GM12864 (cell line): ENCODE results near the gene OR6P1.

Experiments used
- DNase-seq: peaks from one replicate; pipeline ENCODE4 v3.0.0-alpha.2; 2011; ENCODE audit warnings: low read depth
- H3K4me3 ChIP-seq: 2 replicates; pipeline ENCODE4 v1.5.1; 2011; ENCODE audit warnings: mild to moderate bottlenecking, low read depth, low read length, control low read depth
- CTCF ChIP-seq: IDR thresholded peaks from 2 replicates; pipeline ENCODE4 v1.5.1; 2011; ENCODE audit warnings: low read depth, mild to moderate bottlenecking, moderate library complexity, low read length, control low read depth, inconsistent platforms; ENCODE audit errors: missing control alignments

Gene OR6P1

DNA sequence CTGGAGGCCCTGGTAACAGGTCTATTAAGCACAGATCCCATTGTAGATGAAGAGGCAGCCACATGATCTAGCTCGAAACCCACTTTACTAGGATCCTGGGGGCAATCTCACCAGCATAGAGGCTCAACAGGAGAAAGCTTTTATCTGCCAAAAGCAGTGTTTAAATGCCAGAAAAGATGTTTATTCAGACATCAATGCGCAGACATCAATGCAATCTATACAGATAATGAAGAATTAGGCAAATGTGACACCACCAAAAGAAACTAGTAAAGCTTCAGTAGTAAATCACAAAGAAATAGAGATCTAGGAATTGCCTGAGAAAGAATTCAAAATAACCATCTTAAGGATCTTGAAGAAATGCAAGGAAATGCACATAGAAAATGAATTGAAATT is 48.7 kb downstream of the OR6P1 start:
- TF ChIP-seq CTCF, result no peak
- no peak overlapping the region for H3K4me3 ChIP-seq
- no peak for DNase-seq

DNA sequence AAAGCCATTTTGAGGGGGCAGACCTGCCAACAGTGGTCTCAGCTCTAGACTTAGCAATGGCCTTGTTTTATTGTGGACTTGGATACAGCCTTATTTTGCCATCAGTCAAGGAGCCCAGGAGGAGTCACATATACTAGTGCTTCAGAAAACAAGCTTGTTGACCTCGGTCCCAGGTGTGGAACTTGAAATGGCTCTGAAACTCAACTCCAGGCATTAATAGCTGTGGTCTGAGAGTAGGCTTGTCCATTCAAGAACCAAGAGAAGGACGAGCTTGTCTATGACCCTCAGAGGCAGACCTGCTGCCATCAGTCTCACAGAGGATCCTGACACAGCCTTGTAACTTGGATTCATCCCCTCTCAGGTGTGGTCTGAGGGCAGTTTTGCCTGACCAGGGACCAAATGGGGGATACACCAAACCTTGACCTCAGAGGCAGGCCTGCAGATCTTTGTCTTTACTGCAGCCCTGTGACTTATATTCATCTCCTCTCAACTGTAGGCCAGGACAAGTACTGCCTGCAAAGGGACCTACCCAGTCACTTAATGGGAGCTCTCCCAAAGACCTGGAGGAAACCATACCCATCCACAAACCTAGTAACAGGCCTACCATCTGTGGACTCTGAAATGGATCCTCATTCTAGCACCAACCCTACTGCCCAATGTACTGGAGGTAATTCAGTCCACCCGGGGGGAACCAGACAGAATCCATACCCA is 49.3 kb downstream of the OR6P1 start:
- no peak for DNase-seq
- H3K4me3 ChIP-seq, result no peak overlapping the region
- TF ChIP-seq CTCF, result no peak

DNA sequence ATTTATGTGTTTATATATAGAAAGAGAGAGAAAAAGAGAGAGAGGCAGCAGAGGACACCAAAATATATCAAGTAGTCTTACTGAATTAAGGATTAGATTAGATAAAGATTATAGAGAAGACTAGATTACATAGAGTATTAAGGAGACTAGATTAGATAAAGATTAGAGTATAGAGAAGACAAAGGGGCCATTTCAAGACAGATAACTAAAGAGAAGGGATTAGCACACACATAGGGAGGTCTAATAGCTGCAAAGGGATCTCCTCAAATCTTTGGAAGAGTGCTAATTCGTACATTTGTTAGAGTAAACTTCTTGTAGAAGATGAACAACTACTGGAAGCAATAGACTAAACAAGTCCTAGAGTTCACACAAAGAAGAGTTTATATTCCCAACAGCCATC is 50.4 kb downstream of the OR6P1 start:
- TF ChIP-seq CTCF, result no peak
- H3K4me3 ChIP-seq, result no peak overlapping the region

GRCh38 chr1:158516966-158517365 is 53.4 kb downstream of the OR6P1 start:
- H3K4me3 ChIP-seq, result no peak overlapping the region
- no peak for DNase-seq
- no peak for TF ChIP-seq CTCF

More for the DNA sequence above, 50.4 kb downstream of the OR6P1 start:
- DNase-seq, result no peak
